SK-N-MC (cell line): ENCODE measurements around the gene BPI.

ENCODE experiments used
- EZH2 ChIP-seq: fragments of 200-600 bp; sonication (generic); IDR thresholded peaks from one replicate; pipeline ENCODE4 v1.6.1; 2017; ENCODE audit warnings: antibody characterized with exemption
- FOXP2 ChIP-seq: optimal IDR thresholded peaks from 2 replicates; pipeline ENCODE3; 2011; ENCODE audit warnings: mild to moderate bottlenecking, moderate library complexity; ENCODE audit not compliant: insufficient read depth; ENCODE audit errors: extremely low read length, control extremely low read depth
- POLR2AphosphoS5 ChIP-seq: IDR thresholded peaks from 2 replicates; pipeline ENCODE4 v1.6.1; 2012; ENCODE audit warnings: mild to moderate bottlenecking, low read depth, low read length, borderline replicate concordance

DNA sequence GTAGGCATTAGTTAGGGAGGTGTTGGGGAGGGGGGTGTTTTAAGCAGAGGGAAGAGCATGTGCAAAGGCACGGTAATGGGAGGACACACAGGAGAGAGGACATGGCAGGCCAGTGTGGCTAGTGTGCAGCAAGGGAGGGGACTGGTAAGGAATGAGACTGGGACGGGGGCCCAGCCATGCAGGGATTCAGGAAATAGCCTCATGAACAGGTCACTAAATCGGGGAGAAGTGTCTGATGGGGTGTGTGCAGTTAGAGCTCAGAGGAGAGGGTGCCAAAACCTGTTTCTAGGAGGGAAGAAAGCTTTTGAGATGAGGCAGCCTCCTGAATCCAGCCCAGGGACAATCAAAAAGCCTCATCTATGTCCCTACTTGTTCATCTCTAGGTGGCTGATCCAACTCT is 7.5 kb downstream of the BPI start:
- TF ChIP-seq EZH2 (no peak), POLR2AphosphoS5 (no peak), FOXP2 (no peak)
